ENCODE results near the gene DDR1.
A peak's percentile ranks its signal among the peaks of the same experiment; 100 is the strongest.

Gene DDR1

DNA sequence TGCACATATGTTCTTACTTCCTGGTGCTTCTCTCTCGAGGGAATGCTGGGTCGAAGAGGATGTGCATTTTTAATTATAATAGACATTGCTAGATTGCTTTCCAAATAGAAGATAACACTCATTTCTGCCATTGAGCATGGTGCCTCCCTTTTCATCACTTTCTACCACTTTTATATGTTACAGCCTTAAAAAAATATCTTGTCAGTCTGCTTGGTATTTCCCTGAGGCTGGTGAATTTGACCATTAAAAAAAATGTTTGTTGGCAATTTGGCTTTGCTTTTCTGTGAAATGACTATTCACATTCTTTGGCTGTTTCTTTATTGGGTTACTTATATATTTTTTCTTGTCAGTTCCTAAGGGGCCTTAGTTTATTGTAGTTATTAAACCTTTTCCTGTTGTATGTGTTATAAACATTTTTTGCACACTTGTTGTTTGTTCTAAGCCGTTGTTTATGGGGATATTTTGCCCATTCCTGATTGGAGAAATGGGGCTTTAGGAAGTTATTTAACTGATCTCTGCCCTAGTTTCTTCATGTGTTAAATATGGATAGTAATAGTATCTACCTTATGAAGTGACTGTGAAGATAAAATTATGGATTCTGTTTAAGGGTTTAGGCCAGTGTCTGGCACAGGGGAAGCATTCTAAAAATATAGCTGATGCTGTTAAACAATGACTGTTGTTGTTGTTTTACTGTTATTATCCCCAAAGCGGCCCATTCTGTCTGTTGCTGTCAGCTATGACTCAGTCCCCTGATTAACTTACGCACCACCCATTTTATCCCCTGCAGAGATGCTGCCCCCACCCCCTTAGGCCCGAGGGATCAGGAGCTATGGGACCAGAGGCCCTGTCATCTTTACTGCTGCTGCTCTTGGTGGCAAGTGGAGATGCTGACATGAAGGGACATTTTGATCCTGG lies 3.8 kb downstream of the DDR1 start:
- peak; percentile 54 for DNase-seq (ENCODE audit: low read depth)
- TF ChIP-seq, protein P1, sequence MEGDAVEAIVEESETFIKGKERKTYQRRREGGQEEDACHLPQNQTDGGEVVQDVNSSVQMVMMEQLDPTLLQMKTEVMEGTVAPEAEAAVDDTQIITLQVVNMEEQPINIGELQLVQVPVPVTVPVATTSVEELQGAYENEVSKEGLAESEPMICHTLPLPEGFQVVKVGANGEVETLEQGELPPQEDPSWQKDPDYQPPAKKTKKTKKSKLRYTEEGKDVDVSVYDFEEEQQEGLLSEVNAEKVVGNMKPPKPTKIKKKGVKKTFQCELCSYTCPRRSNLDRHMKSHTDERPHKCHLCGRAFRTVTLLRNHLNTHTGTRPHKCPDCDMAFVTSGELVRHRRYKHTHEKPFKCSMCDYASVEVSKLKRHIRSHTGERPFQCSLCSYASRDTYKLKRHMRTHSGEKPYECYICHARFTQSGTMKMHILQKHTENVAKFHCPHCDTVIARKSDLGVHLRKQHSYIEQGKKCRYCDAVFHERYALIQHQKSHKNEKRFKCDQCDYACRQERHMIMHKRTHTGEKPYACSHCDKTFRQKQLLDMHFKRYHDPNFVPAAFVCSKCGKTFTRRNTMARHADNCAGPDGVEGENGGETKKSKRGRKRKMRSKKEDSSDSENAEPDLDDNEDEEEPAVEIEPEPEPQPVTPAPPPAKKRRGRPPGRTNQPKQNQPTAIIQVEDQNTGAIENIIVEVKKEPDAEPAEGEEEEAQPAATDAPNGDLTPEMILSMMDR (conservative IDR thresholded peaks at IDR 0.05; ENCODE audit: low read depth, low read length): no peak

DNA sequence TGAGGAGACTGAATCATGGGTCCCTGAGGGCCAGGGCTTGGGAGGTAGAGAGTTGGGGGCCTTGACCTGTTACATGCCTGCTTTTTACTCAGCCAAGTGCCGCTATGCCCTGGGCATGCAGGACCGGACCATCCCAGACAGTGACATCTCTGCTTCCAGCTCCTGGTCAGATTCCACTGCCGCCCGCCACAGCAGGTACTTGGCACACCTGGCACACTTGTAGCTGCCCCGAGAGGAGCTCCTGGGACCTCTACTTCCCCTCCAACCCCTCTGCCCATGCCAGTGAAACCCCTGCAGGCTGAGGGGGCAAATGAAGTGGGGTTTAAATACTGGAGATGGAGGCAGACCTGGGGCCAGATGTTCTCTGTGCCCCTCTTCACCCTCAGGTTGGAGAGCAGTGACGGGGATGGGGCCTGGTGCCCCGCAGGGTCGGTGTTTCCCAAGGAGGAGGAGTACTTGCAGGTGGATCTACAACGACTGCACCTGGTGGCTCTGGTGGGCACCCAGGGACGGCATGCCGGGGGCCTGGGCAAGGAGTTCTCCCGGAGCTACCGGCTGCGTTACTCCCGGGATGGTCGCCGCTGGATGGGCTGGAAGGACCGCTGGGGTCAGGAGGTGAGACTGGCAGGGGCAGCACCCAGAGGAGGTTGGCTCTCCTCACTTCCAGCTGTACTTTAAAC lies 4.6 kb downstream of the DDR1 start:
- TF ChIP-seq, protein P1 (conservative IDR thresholded peaks at IDR 0.05; ENCODE audit: low read depth, low read length): no peak
- H3K4me3 ChIP-seq (ENCODE audit: low read depth, low read length): no peak overlapping the region
- DNase-seq (ENCODE audit: low read depth): no peak

More for the DNA sequence above, 3.8 kb downstream of the DDR1 start:
- H3K4me3 ChIP-seq (ENCODE audit: low read depth, low read length): no peak overlapping the region

- no peak for DNase-seq (ENCODE audit: low read depth)
- TF ChIP-seq, protein P1 (conservative IDR thresholded peaks at IDR 0.05; ENCODE audit: low read depth, low read length): no peak
- no peak overlapping the region for H3K4me3 ChIP-seq (ENCODE audit: low read depth, low read length)
These were observed 5.2 kb downstream of the DDR1 start for GRCh38 chr6:30889496-30889885.

GRCh38 chr6:30889921-30890645 lies 5.8 kb downstream of the DDR1 start:
- no peak overlapping the region for H3K4me3 ChIP-seq (ENCODE audit: low read depth, low read length)
- TF ChIP-seq, protein P1 (conservative IDR thresholded peaks at IDR 0.05; ENCODE audit: low read depth, low read length): no peak
- DNase-seq (ENCODE audit: low read depth): no peak

GRCh38 chr6:30890646-30891449 lies 6.5 kb downstream of the DDR1 start:
- H3K4me3 ChIP-seq (ENCODE audit: low read depth, low read length): no peak overlapping the region
- TF ChIP-seq, protein P1 (conservative IDR thresholded peaks at IDR 0.05; ENCODE audit: low read depth, low read length): no peak
- no peak for DNase-seq (ENCODE audit: low read depth)

DNA sequence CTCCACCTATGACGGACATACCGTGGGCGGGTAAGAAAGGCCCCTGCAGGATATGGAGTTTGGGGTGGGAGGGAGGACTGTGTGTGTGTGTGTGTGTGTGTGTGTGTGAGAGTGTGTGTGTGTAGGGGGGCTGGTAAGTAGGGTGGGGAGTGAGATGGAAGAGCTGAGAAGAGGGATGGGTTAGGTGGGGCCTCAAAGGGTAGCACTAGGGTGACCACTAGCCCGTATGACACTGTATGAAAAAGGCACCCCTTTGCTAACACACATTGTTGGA lies 7.1 kb downstream of the DDR1 start:
- TF ChIP-seq, protein P1 (conservative IDR thresholded peaks at IDR 0.05; ENCODE audit: low read depth, low read length): no peak
- DNase-seq (ENCODE audit: low read depth): no peak
- H3K4me3 ChIP-seq (ENCODE audit: low read depth, low read length): no peak overlapping the region

Measured in choroid plexus epithelial cell (primary cell).